K562 (cell line): ENCODE results near the gene SNAP23. TPM values are rescaled to one million over a fixed set of nuclear protein-coding genes. Genes with fewer than 3 reads are reported as not detected.

Experiments
- ARHGAP35 ChIP-seq: fragments of 450-650 bp; IDR thresholded peaks from 2 replicates; pipeline ENCODE4 v1.6.1; 2018; ENCODE audit not compliant: partially characterized antibody
- BCOR ChIP-seq: fragments of 450-650 bp; IDR thresholded peaks from 2 replicates; pipeline ENCODE4 v1.6.1; 2016
- BHLHE40 ChIP-seq: IDR thresholded peaks from 2 replicates; pipeline ENCODE4 v1.6.1; 2011; ENCODE audit warnings: low read length, improper control_type of control experiment
- BRCA1 ChIP-seq, 2 experiments: fragments of 450-650 bp in 1 of 2; sonication (generic) in 1 of 2; formaldehyde crosslinking in 1 of 2; IDR thresholded peaks; 2 replicates each; pipeline versions ENCODE4 v1.5.0 to v1.6.1; 2017 to 2020; ENCODE audit warnings: mild to moderate bottlenecking in 1 of 2, missing genetic modification reagents in 1 of 2
- FOXP4 ChIP-seq: sonication (generic); formaldehyde crosslinking; IDR thresholded peaks from 2 replicates; pipeline ENCODE4 v1.8.0; 2022; ENCODE audit warnings: mild to moderate bottlenecking, missing genetic modification reagents, borderline replicate concordance
- HMGN3 ChIP-seq: IDR thresholded peaks from 2 replicates; pipeline ENCODE4 v1.6.1; 2011; ENCODE audit warnings: borderline replicate concordance, low read depth, mild to moderate bottlenecking, mixed read lengths, low read length; ENCODE audit not compliant: insufficient read length; ENCODE audit errors: extremely low read depth
- KLF13 ChIP-seq: fragments of 450-650 bp; IDR thresholded peaks from 2 replicates; pipeline ENCODE4 v1.6.1; 2016; ENCODE audit warnings: missing genetic modification characterization, low read depth, mild to moderate bottlenecking, missing compliant biosample characterization, moderate library complexity, borderline replicate concordance
- NFRKB ChIP-seq: fragments of 450-650 bp; IDR thresholded peaks from 2 replicates; pipeline ENCODE4 v1.6.1; 2016; ENCODE audit warnings: low read depth
- NFXL1 ChIP-seq: fragments of 450-650 bp; formaldehyde crosslinking; IDR thresholded peaks from 2 replicates; pipeline ENCODE4 v1.4.0; 2021; ENCODE audit warnings: mild to moderate bottlenecking
- PHB ChIP-seq: fragments of 250-450 bp; sonication (Bioruptor Pico); IDR thresholded peaks from 2 replicates; pipeline ENCODE4 v1.5.0; 2021
- POLR3G ChIP-seq: IDR thresholded peaks from 2 replicates; pipeline ENCODE4 v1.6.1; 2011; ENCODE audit not compliant: insufficient read length, insufficient replicate concordance; ENCODE audit errors: extremely low read depth
- RB1 ChIP-seq: fragments of 450-650 bp; IDR thresholded peaks from 2 replicates; pipeline ENCODE4 v1.6.1; 2017; ENCODE audit warnings: low read depth, mild to moderate bottlenecking
- SNIP1 ChIP-seq: fragments of 450-650 bp; IDR thresholded peaks from 2 replicates; pipeline ENCODE4 v1.7.1; 2017; ENCODE audit warnings: low read depth, mild to moderate bottlenecking
- TEAD4 ChIP-seq, 2 experiments: sonication (generic) in 1 of 2; formaldehyde crosslinking in 1 of 2; IDR thresholded peaks; 2 replicates each; pipeline versions ENCODE4 v1.6.1 to v1.8.0; 2012 to 2022; ENCODE audit warnings: borderline replicate concordance in 1 of 2, inconsistent platforms in 1 of 2, low read length in 1 of 2, mild to moderate bottlenecking in 1 of 2, missing genetic modification reagents in 1 of 2
- YY1 ChIP-seq, 3 experiments: IDR thresholded peaks; 2 replicates each; pipeline ENCODE4 v1.6.1; 2011; ENCODE audit warnings: low read length in 2 of 3, mild to moderate bottlenecking in 2 of 3, moderate library complexity in 2 of 3, borderline replicate concordance in 1 of 3, control low read depth in 1 of 3, low read depth in 1 of 3; ENCODE audit not compliant: insufficient read depth in 3 of 3, insufficient replicate concordance in 2 of 3, control insufficient read depth in 1 of 3, insufficient read length in 1 of 3; ENCODE audit errors: extremely low read depth in 1 of 3
- ZBTB17 ChIP-seq: fragments of 450-650 bp; formaldehyde crosslinking; IDR thresholded peaks from 2 replicates; pipeline ENCODE4 v1.4.0; 2020; ENCODE audit warnings: mild to moderate bottlenecking
- ZFP1 ChIP-seq: fragments of 450-650 bp; formaldehyde crosslinking; IDR thresholded peaks from 2 replicates; pipeline ENCODE4 v1.4.0; 2020; ENCODE audit warnings: mild to moderate bottlenecking, mixed read lengths
- ZNF449 ChIP-seq: fragments of 250-450 bp; sonication (Bioruptor Pico); IDR thresholded peaks from 2 replicates; pipeline ENCODE4 v1.8.0; 2022; ENCODE audit warnings: moderate library complexity, mild to moderate bottlenecking, inconsistent platforms
- polyA plus RNA-seq, 8 experiments: library from polyadenylated mRNA; depleted of rRNA in 4 of 8; stranded (reverse) in 5 of 8; unstranded in 3 of 8; fragments of >200 nt; fragmentation: Nextera tagmentation in 2 of 8; fragmentation: Illumina TruSeq in 1 of 8; extraction: Ambion mirVana in 2 of 8; extraction: Trizol in 1 of 8; gene quantifications; 2 replicates each; pipeline versions ENCODE4 v1.2.1 to v1.2.3, GENCODE V29; 2011 to 2014; ENCODE audit warnings: inconsistent platforms in 1 of 8, missing spikeins in 1 of 8
- total RNA-seq, 7 experiments: library from RNA; depleted of rRNA in 6 of 7; stranded (reverse); fragments of >200 nt in 6 of 7; fragmentation: Illumina TruSeq in 2 of 7; extraction: Trizol in 2 of 7; gene quantifications; 2 replicates each; pipeline versions ENCODE4 v1.2.1 to v1.2.3, GENCODE V29; 2011 to 2021; ENCODE audit warnings: low replicate concordance in 1 of 7
- TF ChIP-seq, protein P1 (sequence below): fragments of 450-650 bp; formaldehyde crosslinking; IDR thresholded peaks from 2 replicates; pipeline ENCODE4 v1.4.0; 2020; ENCODE audit warnings: mild to moderate bottlenecking, moderate library complexity
- TF ChIP-seq, protein P2 (sequence below): fragments of 450-650 bp; IDR thresholded peaks from 2 replicates; pipeline ENCODE4 v1.6.1; 2018; ENCODE audit warnings: mild to moderate bottlenecking, low read depth; ENCODE audit not compliant: partially characterized antibody

The SNAP23 gene
- total and polyA plus RNA-seq, 9 of the 15 experiments (the other 6 are each of a cell fraction or from before 2014, with no cell fraction given), result 78.9 to 168 (median 117) TPM

- TF ChIP-seq, protein P1, sequence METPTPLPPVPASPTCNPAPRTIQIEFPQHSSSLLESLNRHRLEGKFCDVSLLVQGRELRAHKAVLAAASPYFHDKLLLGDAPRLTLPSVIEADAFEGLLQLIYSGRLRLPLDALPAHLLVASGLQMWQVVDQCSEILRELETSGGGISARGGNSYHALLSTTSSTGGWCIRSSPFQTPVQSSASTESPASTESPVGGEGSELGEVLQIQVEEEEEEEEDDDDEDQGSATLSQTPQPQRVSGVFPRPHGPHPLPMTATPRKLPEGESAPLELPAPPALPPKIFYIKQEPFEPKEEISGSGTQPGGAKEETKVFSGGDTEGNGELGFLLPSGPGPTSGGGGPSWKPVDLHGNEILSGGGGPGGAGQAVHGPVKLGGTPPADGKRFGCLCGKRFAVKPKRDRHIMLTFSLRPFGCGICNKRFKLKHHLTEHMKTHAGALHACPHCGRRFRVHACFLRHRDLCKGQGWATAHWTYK (CRISPR knock-in tag), result 0 out of 2 replicates have a peak, but pooled peaks have one; percentile 46
- TF ChIP-seq FOXP4, result peak; percentile 97
- TF ChIP-seq POLR3G, result no peak
- peak; percentile 57 for TF ChIP-seq RB1
- TF ChIP-seq ARHGAP35, result no peak
- TF ChIP-seq BCOR, result peak; percentile 20; the same call in 1 of the 2 replicates
- peak; percentile 88 for TF ChIP-seq HMGN3
- TF ChIP-seq NFRKB, result no peak
- TF ChIP-seq ZNF449, result no peak
- TF ChIP-seq BRCA1 (IDR thresholded peaks at IDR 0.05), result no peak
- TF ChIP-seq BRCA1 (CRISPR knock-in tag; IDR thresholded peaks at IDR 0.05), result no peak
- TF ChIP-seq NFXL1 (CRISPR knock-in tag), result no peak
- peak; percentile 53; the same call in 1 of the 2 replicates for TF ChIP-seq KLF13 (tag)
- no peak for TF ChIP-seq TEAD4 (IDR thresholded peaks at IDR 0.05; ENCODE audit: low read length)
- peak; percentile 93; the same call in 1 of the 2 replicates for TF ChIP-seq TEAD4 (CRISPR knock-in tag; IDR thresholded peaks at IDR 0.05; ENCODE audit: borderline replicate concordance)
- TF ChIP-seq YY1 (IDR thresholded peaks at IDR 0.05; ENCODE audit: borderline replicate concordance in 1 of 3, control insufficient read depth in 1 of 3, extremely low read depth in 1 of 3, insufficient read depth in 3 of 3, insufficient read length in 1 of 3, insufficient replicate concordance in 2 of 3, low read depth in 1 of 3, low read length in 2 of 3), result peak in 1 of 3 experiments; percentile 19
- TF ChIP-seq ZFP1 (CRISPR knock-in tag), result no peak
- TF ChIP-seq PHB (CRISPR knock-in tag), result 0 out of 2 replicates have a peak, but pooled peaks have one; percentile 13
- TF ChIP-seq ZBTB17 (CRISPR knock-in tag), result no peak
- TF ChIP-seq, protein P2, sequence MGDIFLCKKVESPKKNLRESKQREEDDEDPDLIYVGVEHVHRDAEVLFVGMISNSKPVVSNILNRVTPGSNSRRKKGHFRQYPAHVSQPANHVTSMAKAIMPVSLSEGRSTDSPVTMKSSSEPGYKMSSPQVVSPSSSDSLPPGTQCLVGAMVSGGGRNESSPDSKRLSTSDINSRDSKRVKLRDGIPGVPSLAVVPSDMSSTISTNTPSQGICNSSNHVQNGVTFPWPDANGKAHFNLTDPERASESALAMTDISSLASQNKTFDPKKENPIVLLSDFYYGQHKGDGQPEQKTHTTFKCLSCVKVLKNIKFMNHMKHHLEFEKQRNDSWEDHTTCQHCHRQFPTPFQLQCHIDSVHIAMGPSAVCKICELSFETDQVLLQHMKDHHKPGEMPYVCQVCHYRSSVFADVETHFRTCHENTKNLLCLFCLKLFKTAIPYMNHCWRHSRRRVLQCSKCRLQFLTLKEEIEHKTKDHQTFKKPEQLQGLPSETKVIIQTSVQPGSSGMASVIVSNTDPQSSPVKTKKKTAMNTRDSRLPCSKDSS, result no peak
- peak; percentile 80 for TF ChIP-seq BHLHE40
- no peak for TF ChIP-seq SNIP1
Measured at GRCh38 chr15:42575188-42576039, 80.0 kb downstream of the SNAP23 start, which contains the start of gene STARD9 (continued).
